ENCODE data around the gene NEK8. TPM values are rescaled to one million over a fixed set of nuclear protein-coding genes. Genes with fewer than 3 reads are reported as not detected.
A peak's percentile ranks its signal among the peaks of the same experiment; 100 is the strongest.
"Not testable (repeated sequence)": the region's sequence is repeated elsewhere in the genome, so short reads cannot be mapped to it uniquely, and the experiment has no call there.

NEK8 gene
- total RNA-seq, 1 experiment from 2014 or later: 13.8 TPM

DNA sequence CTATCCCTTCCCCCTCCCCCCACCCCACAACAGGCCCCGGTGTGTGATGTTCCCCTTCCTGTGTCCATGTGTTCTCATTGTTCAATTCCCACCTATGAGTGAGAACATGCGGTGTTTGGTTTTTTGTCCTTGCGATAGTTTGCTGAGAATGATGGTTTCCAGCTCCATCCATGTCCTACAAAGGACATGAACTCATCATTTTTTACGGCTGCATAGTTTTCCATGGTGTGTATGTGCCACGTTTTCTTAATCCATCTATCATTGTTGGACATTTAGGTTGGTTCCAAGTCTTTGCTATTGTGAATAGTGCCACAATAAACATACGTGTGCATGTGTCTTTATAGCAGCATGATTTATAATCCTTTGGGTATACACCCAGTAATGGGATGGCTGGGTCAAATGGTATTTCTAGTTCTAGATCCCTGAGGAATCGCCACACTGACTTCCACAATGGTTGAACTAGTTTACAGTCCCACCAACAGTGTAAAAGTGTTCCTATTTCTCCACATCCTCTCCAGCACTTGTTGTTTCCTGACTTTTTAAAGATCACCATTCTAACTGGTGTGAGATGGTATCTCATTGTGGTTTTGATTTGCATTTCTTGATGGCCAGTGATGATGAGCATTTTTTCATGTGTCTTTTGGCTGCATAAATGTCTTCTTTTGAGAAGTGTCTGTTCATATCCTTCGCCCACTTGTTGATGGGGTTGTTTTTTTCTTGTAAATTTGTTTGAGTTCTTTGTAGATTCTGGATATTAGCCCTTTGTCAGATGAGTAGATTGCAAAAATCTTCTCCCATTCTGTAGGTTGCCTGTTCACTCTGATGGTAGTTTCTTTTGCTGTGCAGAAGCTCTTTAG lies 7.6 kb downstream of the NEK8 start:
- not testable (repeated sequence) for H3K9ac ChIP-seq (ENCODE audit: low read length); H3K27ac ChIP-seq (ENCODE audit: low read length); H4K20me1 ChIP-seq (ENCODE audit: insufficient read depth, low read depth, low read length); H3K9me3 ChIP-seq (ENCODE audit: low read length); H3K27me3 ChIP-seq (ENCODE audit: low read length); DNase-seq; H3K4me3 ChIP-seq (ENCODE audit: low read length); H3K4me2 ChIP-seq (ENCODE audit: low read depth, low read length, poor library complexity, severe bottlenecking); H3K9me2 ChIP-seq (replicated peaks; ENCODE audit: insufficient read depth, low read length); H3K36me3 ChIP-seq (ENCODE audit: insufficient read depth, low read length); H3K79me2 ChIP-seq (ENCODE audit: low read length); H2AFZ ChIP-seq (ENCODE audit: low read length)
- H3K4me1 ChIP-seq (ENCODE audit: low read length): peaks cover 30% of the 10 kb centered on the region

GRCh38 chr17:28737316-28737715 lies 8.7 kb downstream of the NEK8 start:
- Histone ChIP-seq H3K79me2 (ENCODE audit: low read length) (no peaks in the 10 kb centered on the region), H3K9me3 (ENCODE audit: low read length) (no peaks in the 10 kb centered on the region), H3K36me3 (ENCODE audit: insufficient read depth, low read length) (no peaks in the 10 kb centered on the region), H3K9ac (ENCODE audit: low read length) (no peak overlapping the region), H3K27ac (ENCODE audit: low read length) (no peak overlapping the region), H3K9me2 (replicated peaks; ENCODE audit: insufficient read depth, low read length) (no peaks in the 10 kb centered on the region), H3K4me3 (ENCODE audit: low read length) (no peak overlapping the region), H2AFZ (ENCODE audit: low read length) (no peak overlapping the region), H4K20me1 (ENCODE audit: insufficient read depth, low read depth, low read length) (no peaks in the 10 kb centered on the region), H3K4me1 (ENCODE audit: low read length) (peaks cover 42% of the 10 kb centered on the region), H3K4me2 (ENCODE audit: low read depth, low read length, poor library complexity, severe bottlenecking) (no peak overlapping the region), H3K27me3 (ENCODE audit: low read length) (no peaks in the 10 kb centered on the region)
- no peak for DNase-seq

DNA sequence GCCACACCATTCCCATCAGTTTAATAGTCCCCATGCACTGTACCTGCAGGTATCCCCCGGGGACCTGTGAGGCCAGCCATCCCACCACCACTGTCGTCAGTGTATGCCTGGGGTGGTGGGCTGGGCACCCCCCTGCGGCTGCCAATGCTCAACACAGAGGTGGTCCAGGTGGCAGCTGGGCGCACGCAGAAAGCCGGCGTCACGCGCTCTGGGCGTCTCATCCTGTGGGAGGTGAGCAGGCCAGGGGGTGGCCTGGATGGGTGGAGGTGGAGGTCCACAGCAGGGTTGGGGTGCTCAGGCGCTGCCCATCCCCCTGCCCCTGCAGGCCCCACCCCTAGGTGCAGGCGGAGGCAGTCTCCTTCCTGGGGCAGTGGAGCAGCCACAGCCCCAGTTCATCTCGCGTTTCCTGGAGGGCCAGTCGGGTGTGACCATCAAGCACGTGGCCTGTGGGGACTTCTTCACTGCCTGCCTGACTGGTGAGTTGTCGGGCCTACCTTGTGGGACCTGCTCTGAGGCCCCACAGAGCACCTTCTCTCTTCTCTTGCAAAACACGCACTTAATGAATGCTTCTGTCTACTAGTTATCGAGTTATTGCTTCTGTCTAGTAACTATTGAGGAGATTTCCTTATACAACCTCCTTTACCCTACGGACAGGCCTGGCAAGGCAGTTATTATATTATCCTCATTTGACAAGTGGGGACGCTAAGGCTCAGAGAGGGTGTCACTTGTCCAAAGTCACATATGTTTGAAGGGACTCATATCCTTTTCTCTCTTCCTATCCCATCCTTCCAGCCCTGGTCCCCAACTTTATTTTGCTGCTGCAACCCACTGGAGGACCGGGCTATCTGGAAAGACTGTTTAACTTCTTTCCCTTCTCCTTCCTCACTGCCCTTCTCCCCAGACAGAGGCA lies 9.4 kb downstream of the NEK8 start:
- Histone ChIP-seq H3K9me3 (ENCODE audit: low read length) (no peaks in the 10 kb centered on the region), H3K36me3 (ENCODE audit: insufficient read depth, low read length) (no peaks in the 10 kb centered on the region), H3K27ac (ENCODE audit: low read length) (peak overlapping the region; percentile 55), H3K9me2 (replicated peaks; ENCODE audit: insufficient read depth, low read length) (no peaks in the 10 kb centered on the region), H3K9ac (ENCODE audit: low read length) (peak overlapping the region; percentile 42), H3K4me1 (ENCODE audit: low read length) (peaks cover 49% of the 10 kb centered on the region), H3K4me3 (ENCODE audit: low read length) (peak overlapping the region; percentile 42; the same call in 1 of the 2 replicates), H4K20me1 (ENCODE audit: insufficient read depth, low read depth, low read length) (no peaks in the 10 kb centered on the region), H3K79me2 (ENCODE audit: low read length) (no peaks in the 10 kb centered on the region), H3K4me2 (ENCODE audit: low read depth, low read length, poor library complexity, severe bottlenecking) (peak overlapping the region; percentile 41), H2AFZ (ENCODE audit: low read length) (no peak overlapping the region), H3K27me3 (ENCODE audit: low read length) (no peaks in the 10 kb centered on the region)
- peak; percentile 87 for DNase-seq

DNA sequence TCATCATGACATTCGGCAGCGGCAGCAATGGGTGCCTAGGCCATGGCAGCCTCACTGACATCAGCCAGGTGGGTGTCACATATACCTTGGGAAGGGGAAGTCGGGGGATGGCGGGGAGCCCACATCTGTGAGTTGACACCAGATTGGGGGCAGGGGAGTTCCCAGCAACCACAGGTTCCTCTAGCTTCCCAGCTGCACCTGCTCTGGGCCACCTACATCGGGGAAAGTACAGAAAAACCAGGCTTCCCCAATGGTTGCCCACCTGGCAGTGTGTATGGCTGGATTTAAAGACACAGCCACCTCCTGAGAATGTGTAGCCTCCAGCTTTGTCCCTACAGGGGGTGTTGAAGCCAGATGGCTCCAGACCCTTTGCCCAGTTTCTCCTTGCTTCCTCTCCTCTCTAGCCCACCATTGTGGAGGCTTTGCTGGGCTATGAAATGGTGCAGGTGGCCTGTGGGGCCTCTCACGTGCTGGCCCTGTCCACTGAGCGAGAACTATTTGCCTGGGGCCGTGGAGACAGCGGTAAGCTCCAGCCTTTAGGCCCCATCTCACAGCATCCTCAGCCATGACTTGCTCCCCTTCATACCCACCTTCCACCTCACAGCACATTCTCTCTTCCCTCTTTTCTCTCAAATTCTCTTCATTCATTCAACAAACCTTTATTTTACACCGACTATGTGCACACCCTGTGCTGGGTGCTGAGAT lies 10.2 kb downstream of the NEK8 start:
- no peaks in the 10 kb centered on the region for H4K20me1 ChIP-seq (ENCODE audit: insufficient read depth, low read depth, low read length)
- no peaks in the 10 kb centered on the region for H3K9me3 ChIP-seq (ENCODE audit: low read length)
- no peaks in the 10 kb centered on the region for H3K9me2 ChIP-seq (replicated peaks; ENCODE audit: insufficient read depth, low read length)
- H3K4me2 ChIP-seq (ENCODE audit: low read depth, low read length, poor library complexity, severe bottlenecking): peak overlapping the region; percentile 41
- no peak overlapping the region for H2AFZ ChIP-seq (ENCODE audit: low read length)
- H3K4me1 ChIP-seq (ENCODE audit: low read length): peaks cover 55% of the 10 kb centered on the region
- H3K9ac ChIP-seq (ENCODE audit: low read length): peak overlapping the region; percentile 42
- DNase-seq: no peak
- H3K79me2 ChIP-seq (ENCODE audit: low read length): no peaks in the 10 kb centered on the region
- no peaks in the 10 kb centered on the region for H3K27me3 ChIP-seq (ENCODE audit: low read length)
- H3K36me3 ChIP-seq (ENCODE audit: insufficient read depth, low read length): no peaks in the 10 kb centered on the region
- H3K27ac ChIP-seq (ENCODE audit: low read length): peak overlapping the region; percentile 55
- peak overlapping the region; percentile 42; the same call in 1 of the 2 replicates for H3K4me3 ChIP-seq (ENCODE audit: low read length)

DNA sequence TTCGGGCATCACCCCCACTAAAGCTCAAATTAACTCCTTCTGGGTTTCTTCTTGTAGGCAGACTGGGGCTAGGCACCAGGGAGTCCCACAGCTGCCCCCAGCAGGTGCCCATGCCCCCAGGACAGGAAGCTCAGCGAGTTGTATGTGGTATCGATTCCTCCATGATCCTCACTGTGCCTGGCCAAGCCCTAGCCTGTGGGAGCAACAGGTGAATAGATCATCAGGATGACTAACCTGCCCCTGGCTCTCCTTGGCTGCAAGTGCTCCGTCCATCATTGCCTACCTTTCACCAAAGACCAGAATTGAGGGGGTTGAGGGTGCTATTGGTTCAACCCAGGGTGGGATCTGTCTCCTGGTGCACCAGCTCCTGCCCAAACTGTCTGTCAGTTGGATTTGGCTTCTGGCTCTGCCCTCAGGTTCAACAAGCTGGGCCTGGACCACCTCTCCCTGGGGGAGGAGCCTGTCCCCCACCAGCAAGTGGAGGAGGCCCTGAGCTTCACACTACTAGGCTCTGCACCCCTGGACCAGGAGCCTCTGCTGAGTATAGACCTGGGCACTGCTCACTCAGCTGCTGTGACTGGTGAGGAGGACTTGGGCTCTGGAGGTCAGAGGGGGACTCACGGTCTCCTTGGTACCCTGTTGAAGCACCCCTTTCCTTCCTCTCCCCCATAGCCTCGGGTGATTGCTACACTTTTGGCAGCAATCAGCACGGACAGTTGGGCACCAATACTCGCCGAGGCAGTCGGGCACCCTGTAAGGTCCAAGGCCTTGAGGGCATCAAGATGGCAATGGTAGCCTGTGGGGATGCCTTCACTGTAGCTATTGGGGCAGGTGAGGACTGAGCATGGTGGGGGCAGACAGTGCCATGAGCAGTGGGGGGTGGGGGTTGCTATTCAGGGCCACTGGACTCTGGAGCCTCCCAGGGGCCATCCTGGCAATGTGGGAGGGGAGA lies 12.1 kb downstream of the NEK8 start:
- no peaks in the 10 kb centered on the region for H3K9me2 ChIP-seq (replicated peaks; ENCODE audit: insufficient read depth, low read length)
- no peaks in the 10 kb centered on the region for H3K27me3 ChIP-seq (ENCODE audit: low read length)
- peaks cover 11% of the 10 kb centered on the region for H4K20me1 ChIP-seq (ENCODE audit: insufficient read depth, low read depth, low read length)
- H2AFZ ChIP-seq (ENCODE audit: low read length): no peak overlapping the region
- H3K27ac ChIP-seq (ENCODE audit: low read length): peak overlapping the region; percentile 91
- DNase-seq: no peak
- H3K4me3 ChIP-seq (ENCODE audit: low read length): peak overlapping the region; percentile 13; the same call in 1 of the 2 replicates
- H3K79me2 ChIP-seq (ENCODE audit: low read length): peaks cover 18% of the 10 kb centered on the region
- peak overlapping the region; percentile 58 for H3K9ac ChIP-seq (ENCODE audit: low read length)
- H3K4me1 ChIP-seq (ENCODE audit: low read length): peaks cover 62% of the 10 kb centered on the region
- peak overlapping the region; percentile 51 for H3K4me2 ChIP-seq (ENCODE audit: low read depth, low read length, poor library complexity, severe bottlenecking)
- no peaks in the 10 kb centered on the region for H3K36me3 ChIP-seq (ENCODE audit: insufficient read depth, low read length)
- H3K9me3 ChIP-seq (ENCODE audit: low read length): no peaks in the 10 kb centered on the region

- H3K79me2 ChIP-seq (ENCODE audit: low read length): peaks cover 27% of the 10 kb centered on the region
- H4K20me1 ChIP-seq (ENCODE audit: insufficient read depth, low read depth, low read length): peaks cover 21% of the 10 kb centered on the region
- peak; percentile 79 for DNase-seq
- peak overlapping the region; percentile 91 for H3K27ac ChIP-seq (ENCODE audit: low read length)
- H3K9me3 ChIP-seq (ENCODE audit: low read length): no peaks in the 10 kb centered on the region
- H2AFZ ChIP-seq (ENCODE audit: low read length): no peak overlapping the region
- H3K36me3 ChIP-seq (ENCODE audit: insufficient read depth, low read length): no peaks in the 10 kb centered on the region
- H3K4me3 ChIP-seq (ENCODE audit: low read length): peak overlapping the region; percentile 33; the same call in 1 of the 2 replicates
- H3K27me3 ChIP-seq (ENCODE audit: low read length): no peaks in the 10 kb centered on the region
- H3K9ac ChIP-seq (ENCODE audit: low read length): peak overlapping the region; percentile 58
- peaks cover 72% of the 10 kb centered on the region for H3K4me1 ChIP-seq (ENCODE audit: low read length)
- no peaks in the 10 kb centered on the region for H3K9me2 ChIP-seq (replicated peaks; ENCODE audit: insufficient read depth, low read length)
- peak overlapping the region; percentile 51 for H3K4me2 ChIP-seq (ENCODE audit: low read depth, low read length, poor library complexity, severe bottlenecking)
These were observed 13.1 kb downstream of the NEK8 start for GRCh38 chr17:28741358-28742349.

Data from Karpas-422 (cell line).